SIG-M5 treated with dmso at 0.1 percent for 504 hours (cell line): ENCODE results near the gene LAMTOR4.
"Not testable (repeated sequence)": the region's sequence is repeated elsewhere in the genome, so short reads cannot be mapped to it uniquely, and the experiment has no call there.

ENCODE experiments used
- DNase-seq: peaks from one replicate; lab custom pipeline; 2025; ENCODE audit not compliant: unreplicated experiment; lab: John Stamatoyannopoulos, UW

LAMTOR4 gene

GRCh38 chr7:100192969-100193368 lies 44.3 kb downstream of the LAMTOR4 start:
- DNase-seq = no peak

GRCh38 chr7:100195222-100195621 lies 46.5 kb downstream of the LAMTOR4 start:
- DNase-seq = no peak

GRCh38 chr7:100195901-100196322 lies 47.2 kb downstream of the LAMTOR4 start:
- not testable (repeated sequence) for DNase-seq

- no peak for DNase-seq
Measured at GRCh38 chr7:100198266-100198665, 49.5 kb downstream of the LAMTOR4 start.

- no peak for DNase-seq
Measured at GRCh38 chr7:100200693-100201092, 52.0 kb downstream of the LAMTOR4 start.
